SU-DHL-6 (cell line): Measurements from ENCODE around the gene TBCCD1.

ENCODE experiments used
- H2AFZ ChIP-seq: fragments of 200-600 bp; sonication (generic); 2 replicates; pipeline ENCODE4 v1.6.1; 2014; ENCODE audit warnings: low read depth, mild to moderate bottlenecking, moderate library complexity, mixed read lengths, antibody characterized with exemption, low read length; ENCODE audit not compliant: severe bottlenecking
- H3F3A ChIP-seq: fragments of 200-600 bp; shearing (Covaris generic); 2 replicates; pipeline ENCODE4 v1.6.0; 2016; ENCODE audit warnings: antibody characterized with exemption, mild to moderate bottlenecking; ENCODE audit not compliant: insufficient read depth
- H3K27ac ChIP-seq: fragments of 200-600 bp; sonication (generic); 2 replicates; pipeline ENCODE4 v1.5.1; 2016; ENCODE audit warnings: low read depth, mild to moderate bottlenecking, low read length, moderate library complexity, mixed read lengths
- H3K27me3 ChIP-seq: fragments of 200-600 bp; sonication (generic), shearing (Covaris generic); 2 replicates; pipeline ENCODE4 v1.6.0; 2014; ENCODE audit warnings: mild to moderate bottlenecking, low read length
- H3K36me3 ChIP-seq: fragments of 200-600 bp; sonication (generic); 2 replicates; pipeline ENCODE4 v1.6.1; 2014; ENCODE audit warnings: mild to moderate bottlenecking, low read length, mixed read lengths
- H3K4me2 ChIP-seq: fragments of 300-600, 200-600 bp; shearing (Covaris generic), sonication (generic); 2 replicates; pipeline ENCODE4 v1.6.0; 2014; ENCODE audit warnings: low read length, low read depth, mild to moderate bottlenecking; ENCODE audit not compliant: poor library complexity, severe bottlenecking
- H3K4me3 ChIP-seq: fragments of 200-600 bp; sonication (generic); 2 replicates; pipeline ENCODE4 v1.5.1; 2014; ENCODE audit warnings: antibody characterized with exemption, low read length, mild to moderate bottlenecking, mixed read lengths; ENCODE audit not compliant: insufficient read depth, poor library complexity, severe bottlenecking
- H3K79me2 ChIP-seq: fragments of 200-600 bp; sonication (generic); 2 replicates; pipeline ENCODE4 v1.6.1; 2014; ENCODE audit warnings: mild to moderate bottlenecking, low read length, moderate library complexity; ENCODE audit not compliant: insufficient read depth
- H3K9ac ChIP-seq: fragments of 200-600 bp; sonication (generic); 2 replicates; pipeline ENCODE4 v1.7.0; 2014; ENCODE audit warnings: mild to moderate bottlenecking, low read length
- H3K9me2 ChIP-seq: fragments of 200-600 bp; sonication (generic); replicated peaks from 2 replicates; pipeline ENCODE4 v1.6.1; 2014; ENCODE audit warnings: low read length; ENCODE audit not compliant: insufficient read depth
- H3K9me3 ChIP-seq: fragments of 200-600 bp; sonication (generic); 2 replicates; pipeline ENCODE4 v1.6.1; 2014; ENCODE audit warnings: low read length, mixed read lengths; ENCODE audit not compliant: insufficient read depth
- H4K20me1 ChIP-seq: fragments of 200-600 bp; sonication (generic); 2 replicates; pipeline ENCODE4 v1.6.1; 2014; ENCODE audit warnings: low read depth, mild to moderate bottlenecking, antibody characterized with exemption, low read length, moderate library complexity, mixed read lengths
- CTCF ChIP-seq: fragments of 200-600 bp; sonication (generic); IDR thresholded peaks from one replicate; pipeline ENCODE4 v1.5.1; 2017; ENCODE audit warnings: antibody characterized with exemption, mild to moderate bottlenecking, low read length, moderate library complexity; ENCODE audit not compliant: insufficient read depth, poor library complexity, severe bottlenecking
- EZH2phosphoT487 ChIP-seq: fragments of 200-600 bp; sonication (generic), shearing (Covaris generic); conservative IDR thresholded peaks from 2 replicates; pipeline ENCODE4 v1.6.1; 2018; ENCODE audit warnings: mild to moderate bottlenecking, antibody characterized with exemption, low read length, moderate library complexity, mixed read lengths

The TBCCD1 gene

GRCh38 chr3:186590580-186591295 is 23.6 kb upstream of the TBCCD1 start:
- peaks cover 12% of the 10 kb centered on the region for H3F3A ChIP-seq
- H3K9me3 ChIP-seq = no peaks in the 10 kb centered on the region
- H3K4me2 ChIP-seq = no peak overlapping the region
- TF ChIP-seq CTCF (no peak), EZH2phosphoT487 (no peak)
- H3K27ac ChIP-seq = no peak overlapping the region
- no peaks in the 10 kb centered on the region for H3K9me2 ChIP-seq
- no peaks in the 10 kb centered on the region for H3K27me3 ChIP-seq
- H2AFZ ChIP-seq = no peak overlapping the region
- H3K9ac ChIP-seq = no peak overlapping the region
- H3K4me3 ChIP-seq = no peak overlapping the region
- no peaks in the 10 kb centered on the region for H4K20me1 ChIP-seq
- no peaks in the 10 kb centered on the region for H3K79me2 ChIP-seq
- H3K36me3 ChIP-seq = peaks cover 4% of the 10 kb centered on the region; the same call in 1 of the 2 replicates

GRCh38 chr3:186589856-186590579 is 22.9 kb upstream of the TBCCD1 start:
- H3K4me2 ChIP-seq = no peak overlapping the region
- no peak overlapping the region for H3K4me3 ChIP-seq
- H3K79me2 ChIP-seq = no peaks in the 10 kb centered on the region
- no peak overlapping the region for H3K27ac ChIP-seq
- H3K27me3 ChIP-seq = no peaks in the 10 kb centered on the region
- H2AFZ ChIP-seq = no peak overlapping the region
- no peaks in the 10 kb centered on the region for H3K9me2 ChIP-seq
- no peaks in the 10 kb centered on the region for H4K20me1 ChIP-seq
- H3K36me3 ChIP-seq = peaks cover 11% of the 10 kb centered on the region; the same call in 1 of the 2 replicates
- no peaks in the 10 kb centered on the region for H3K9me3 ChIP-seq
- H3K9ac ChIP-seq = no peak overlapping the region
- peaks cover 12% of the 10 kb centered on the region for H3F3A ChIP-seq
- TF ChIP-seq EZH2phosphoT487 = no peak
- no peak for TF ChIP-seq CTCF

DNA sequence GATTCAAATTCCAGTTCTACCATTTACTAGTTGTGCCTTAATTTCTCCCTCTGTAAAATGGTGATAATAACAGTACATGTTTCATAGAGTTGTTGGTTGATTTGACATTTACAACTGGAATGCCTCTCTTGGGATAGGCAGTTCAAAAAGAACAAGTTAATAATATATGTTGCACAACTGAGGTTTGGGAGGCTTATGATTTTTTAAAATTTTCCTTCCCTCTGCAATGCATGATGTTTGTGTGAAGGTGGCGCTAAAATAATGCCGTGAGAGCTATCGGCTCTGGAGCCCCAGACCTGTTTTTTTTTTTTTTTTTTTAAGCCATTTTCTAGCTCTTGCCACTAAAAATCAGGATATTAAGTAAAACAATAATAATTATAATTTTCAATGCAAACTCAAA is 22.0 kb upstream of the TBCCD1 start:
- Histone ChIP-seq H3K9ac (no peak overlapping the region), H3K9me2 (no peaks in the 10 kb centered on the region), H2AFZ (no peak overlapping the region), H3K27ac (no peak overlapping the region), H3K36me3 (peaks cover 16% of the 10 kb centered on the region; the same call in 1 of the 2 replicates), H3K79me2 (no peaks in the 10 kb centered on the region), H3K27me3 (no peaks in the 10 kb centered on the region), H3K4me2 (no peak overlapping the region), H4K20me1 (no peaks in the 10 kb centered on the region), H3K4me3 (no peak overlapping the region), H3F3A (peaks cover 12% of the 10 kb centered on the region), H3K9me3 (no peaks in the 10 kb centered on the region)
- TF ChIP-seq EZH2phosphoT487 (no peak), CTCF (peak; percentile 32)
